Duodenal mucosa (tissue), 2 donors: ENCODE results near the gene WNT3A.

Experiments used
- H3K27ac ChIP-seq: one replicate; pipeline ENCODE4 v1.7.0; 2013; ENCODE audit warnings: low read depth, low read length
- H3K27me3 ChIP-seq, 2 donors: one replicate each; pipeline ENCODE4 v1.7.0; 2013; ENCODE audit warnings: low read length in 2 of 2, control low read depth in 1 of 2; ENCODE audit not compliant: insufficient read depth in 2 of 2, control insufficient read depth in 1 of 2
- H3K36me3 ChIP-seq, 2 donors: one replicate each; pipeline ENCODE4 v1.7.0; 2013; ENCODE audit warnings: low read length in 2 of 2, control low read depth in 1 of 2; ENCODE audit not compliant: insufficient read depth in 2 of 2, control insufficient read depth in 1 of 2
- H3K4me1 ChIP-seq, 2 donors: one replicate each; pipeline ENCODE4 v1.7.0; 2013; ENCODE audit warnings: low read length in 2 of 2, control low read depth in 1 of 2; ENCODE audit not compliant: insufficient read depth in 2 of 2, control insufficient read depth in 1 of 2
- H3K4me3 ChIP-seq, 2 donors: one replicate each; pipeline ENCODE4 v1.7.0; 2013; ENCODE audit warnings: low read length in 2 of 2, low read depth in 1 of 2
- H3K9ac ChIP-seq, 2 donors: one replicate each; pipeline ENCODE4 v1.7.0; 2013; ENCODE audit warnings: low read length in 2 of 2, low read depth in 1 of 2
- H3K9me3 ChIP-seq, 2 donors: one replicate each; pipeline ENCODE4 v1.7.0; 2013; ENCODE audit warnings: low read length in 2 of 2, control low read depth in 1 of 2; ENCODE audit not compliant: control insufficient read depth in 1 of 2

Gene WNT3A

GRCh38 chr1:228043281-228043848, 36.6 kb downstream of the WNT3A start:
- H3K36me3 ChIP-seq: no peaks in the 10 kb centered on the region
- H3K27me3 ChIP-seq: peaks cover 12 to 20% of the 10 kb centered on the region in 2 donors
- H3K9ac ChIP-seq: no peak overlapping the region
- H3K9me3 ChIP-seq: no peaks in the 10 kb centered on the region
- no peaks in the 10 kb centered on the region for H3K4me1 ChIP-seq
- no peak overlapping the region for H3K27ac ChIP-seq
- H3K4me3 ChIP-seq: no peak overlapping the region

- H3K9ac ChIP-seq: no peak overlapping the region
- H3K4me1 ChIP-seq: no peaks in the 10 kb centered on the region
- H3K9me3 ChIP-seq: no peaks in the 10 kb centered on the region
- peaks cover 0 to 4% of the 10 kb centered on the region in 2 donors for H3K27me3 ChIP-seq
- no peak overlapping the region for H3K27ac ChIP-seq
- H3K36me3 ChIP-seq: no peaks in the 10 kb centered on the region
- H3K4me3 ChIP-seq: no peak overlapping the region
These were observed 38.2 kb downstream of the WNT3A start for GRCh38 chr1:228044961-228045360.

DNA sequence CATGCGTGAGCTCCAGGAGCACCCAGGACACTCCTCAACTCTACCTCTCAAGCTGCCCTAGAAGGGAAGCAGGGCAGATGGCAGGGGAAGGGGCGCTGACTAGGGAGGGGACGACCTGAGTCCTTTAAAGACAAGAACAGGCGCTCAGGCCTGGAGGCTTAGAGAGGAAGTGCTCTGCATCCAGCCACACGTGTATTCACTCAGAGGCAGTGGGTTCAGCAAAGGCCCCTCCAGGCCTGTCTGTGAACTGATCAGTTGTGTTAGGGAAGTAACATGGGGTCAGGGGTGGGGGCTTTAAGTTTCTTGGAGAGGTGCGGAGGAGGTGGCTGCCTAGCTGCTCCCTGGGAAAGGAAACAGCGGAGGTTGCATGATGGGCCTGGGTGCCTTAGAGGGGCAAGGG, 38.6 kb downstream of the WNT3A start:
- Histone ChIP-seq H3K9ac (no peak overlapping the region), H3K4me3 (no peak overlapping the region), H3K27ac (no peak overlapping the region), H3K27me3 (no peaks in the 10 kb centered on the region), H3K9me3 (no peaks in the 10 kb centered on the region), H3K36me3 (no peaks in the 10 kb centered on the region), H3K4me1 (no peaks in the 10 kb centered on the region)

- no peaks in the 10 kb centered on the region for H3K4me1 ChIP-seq
- H3K4me3 ChIP-seq: no peak overlapping the region
- H3K27me3 ChIP-seq: no peaks in the 10 kb centered on the region
- H3K9ac ChIP-seq: no peak overlapping the region
- no peaks in the 10 kb centered on the region for H3K9me3 ChIP-seq
- no peaks in the 10 kb centered on the region for H3K36me3 ChIP-seq
- no peak overlapping the region for H3K27ac ChIP-seq
These were observed 39.1 kb downstream of the WNT3A start for GRCh38 chr1:228045871-228046270.

DNA sequence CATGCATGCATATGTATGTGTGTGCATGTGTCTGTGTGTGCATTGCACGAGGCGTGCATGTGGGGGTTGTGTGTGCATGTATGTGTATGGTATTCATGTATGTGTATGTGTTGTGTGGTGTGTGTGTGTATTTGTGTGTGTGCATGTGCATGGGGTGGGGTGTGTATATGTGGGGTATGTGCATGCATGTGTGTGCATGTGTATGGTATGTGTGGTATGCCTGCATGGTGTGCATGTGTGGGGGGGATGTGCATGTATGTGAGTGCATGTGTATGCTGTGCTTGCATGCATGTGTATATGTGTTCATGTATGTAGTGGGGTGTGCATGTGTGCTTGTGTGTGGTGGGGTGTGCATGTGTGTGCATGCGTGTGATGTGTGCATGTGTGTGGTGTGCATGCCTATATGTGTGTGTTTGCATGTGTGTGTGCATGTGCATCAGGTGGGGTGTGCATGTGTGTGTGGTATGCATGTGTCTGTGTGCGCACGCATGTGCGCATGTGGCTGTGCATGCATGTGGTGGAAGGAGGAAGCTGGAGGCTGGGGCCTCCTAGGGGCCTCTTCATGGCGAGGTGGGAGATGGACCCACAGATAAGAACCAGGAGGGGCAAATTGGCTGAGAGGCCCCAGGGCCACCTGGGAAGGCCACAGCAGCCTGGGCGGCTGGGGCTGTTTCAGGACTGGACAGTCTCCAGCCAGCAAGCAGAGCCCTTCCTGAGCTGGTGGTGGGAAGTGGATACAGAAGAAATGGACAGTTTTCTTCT, 39.8 kb downstream of the WNT3A start:
- Histone ChIP-seq H3K9ac (no peak overlapping the region), H3K4me1 (no peaks in the 10 kb centered on the region)

GRCh38 chr1:228047183-228047466, 40.3 kb downstream of the WNT3A start:
- Histone ChIP-seq H3K4me3 (no peak overlapping the region), H3K9ac (no peak overlapping the region), H3K9me3 (no peaks in the 10 kb centered on the region), H3K36me3 (no peaks in the 10 kb centered on the region), H3K27ac (no peak overlapping the region), H3K4me1 (no peaks in the 10 kb centered on the region), H3K27me3 (no peaks in the 10 kb centered on the region)

More for the DNA sequence above, 39.8 kb downstream of the WNT3A start:
- H3K27ac ChIP-seq: no peak overlapping the region
- H3K36me3 ChIP-seq: no peaks in the 10 kb centered on the region
- no peak overlapping the region for H3K4me3 ChIP-seq
- H3K27me3 ChIP-seq: no peaks in the 10 kb centered on the region
- H3K9me3 ChIP-seq: no peaks in the 10 kb centered on the region

DNA sequence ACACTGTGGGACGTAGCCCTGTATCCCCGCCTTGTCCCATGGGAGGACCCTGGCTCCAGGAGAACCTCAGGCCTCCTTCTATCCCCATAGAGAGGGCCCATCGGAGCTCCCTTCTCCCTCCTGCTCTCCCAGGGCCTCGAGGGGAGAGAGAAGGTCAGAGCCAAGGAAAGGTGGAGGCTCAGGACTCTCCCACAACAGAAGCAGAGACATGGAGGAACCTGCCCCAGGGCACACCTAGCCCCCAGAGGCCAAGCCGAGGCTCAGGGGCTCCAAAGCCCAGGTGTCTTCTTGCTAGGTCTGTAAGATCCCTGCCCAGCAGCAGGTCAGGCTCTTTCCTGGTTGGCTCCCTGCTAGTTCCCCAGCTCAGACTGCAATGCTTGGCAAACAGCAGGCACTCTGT, 41.3 kb downstream of the WNT3A start:
- no peaks in the 10 kb centered on the region for H3K36me3 ChIP-seq
- no peak overlapping the region for H3K4me3 ChIP-seq
- no peaks in the 10 kb centered on the region for H3K27me3 ChIP-seq
- no peak overlapping the region for H3K9ac ChIP-seq
- no peaks in the 10 kb centered on the region for H3K4me1 ChIP-seq
- H3K27ac ChIP-seq: no peak overlapping the region
- no peaks in the 10 kb centered on the region for H3K9me3 ChIP-seq

GRCh38 chr1:228048659-228049298, 42.0 kb downstream of the WNT3A start:
- Histone ChIP-seq H3K9ac (no peak overlapping the region), H3K27me3 (no peaks in the 10 kb centered on the region), H3K9me3 (no peaks in the 10 kb centered on the region), H3K36me3 (no peaks in the 10 kb centered on the region), H3K4me1 (no peaks in the 10 kb centered on the region), H3K27ac (no peak overlapping the region), H3K4me3 (no peak overlapping the region)

DNA sequence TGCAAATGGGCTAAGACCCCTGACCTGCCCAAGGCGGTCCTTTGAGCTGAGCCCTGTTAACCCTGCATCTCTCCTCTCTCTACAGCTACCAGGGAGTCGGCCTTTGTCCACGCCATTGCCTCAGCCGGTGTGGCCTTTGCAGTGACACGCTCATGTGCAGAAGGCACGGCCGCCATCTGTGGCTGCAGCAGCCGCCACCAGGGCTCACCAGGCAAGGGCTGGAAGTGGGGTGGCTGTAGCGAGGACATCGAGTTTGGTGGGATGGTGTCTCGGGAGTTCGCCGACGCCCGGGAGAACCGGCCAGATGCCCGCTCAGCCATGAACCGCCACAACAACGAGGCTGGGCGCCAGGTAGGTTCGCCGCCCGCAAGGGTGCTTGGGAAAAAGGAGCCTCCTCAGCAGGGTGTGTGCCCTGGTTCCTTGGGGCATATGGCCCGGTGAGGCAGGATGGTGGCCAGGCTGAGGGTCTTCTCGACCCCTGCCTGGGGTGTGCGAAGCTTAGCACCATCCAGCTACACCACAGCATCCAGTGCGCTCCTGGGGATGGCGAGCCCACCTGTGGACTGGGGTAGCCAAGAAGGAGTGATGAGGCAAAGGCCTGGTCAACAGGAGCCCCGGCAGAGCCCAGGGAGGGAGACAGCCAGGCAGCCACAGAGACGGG, 43.9 kb downstream of the WNT3A start:
- peaks cover 0 to 3% of the 10 kb centered on the region in 2 donors for H3K27me3 ChIP-seq
- H3K4me1 ChIP-seq: no peaks in the 10 kb centered on the region
- H3K4me3 ChIP-seq: no peak overlapping the region
- no peaks in the 10 kb centered on the region for H3K9me3 ChIP-seq
- no peaks in the 10 kb centered on the region for H3K36me3 ChIP-seq
- no peak overlapping the region for H3K9ac ChIP-seq
- H3K27ac ChIP-seq: no peak overlapping the region
